ENCODE results near the gene GBA2. TPM values are rescaled to one million over a fixed set of nuclear protein-coding genes. Genes with fewer than 3 reads are reported as not detected.

GBA2 gene
- total RNA-seq, 2 experiments from 2014 or later: 20.3 to 22.7 TPM

GRCh38 chr9:35736201-35736633 is 12.8 kb downstream of the GBA2 start:
- H3K27me3 Mint-ChIP-seq (ENCODE audit: low read depth): no peaks in the 10 kb centered on the region

GRCh38 chr9:35734096-35734495 is 14.9 kb downstream of the GBA2 start:
- Mint-ChIP-seq H3K27me3 (ENCODE audit: low read depth) (no peaks in the 10 kb centered on the region), H3K27ac (no peak overlapping the region), H3K4me1 (ENCODE audit: low read depth) (peaks cover 16% of the 10 kb centered on the region), H3K9me3 (no peaks in the 10 kb centered on the region), H3K4me3 (no peak overlapping the region), H3K36me3 (ENCODE audit: low read depth) (peaks cover 9% of the 10 kb centered on the region)
- intact Hi-C loops (cut with micrococcal nuclease): no loop called here
- CTCF ChIA-PET: interaction anchor here (0.6 to 3.0 kb wide), 9 partner anchors 13 to 103 kb away, joined by 3 to 59 read pairs (median 4); partner anchors contain the start of genes CCDC107, GBA2, MSMP and RGP1
- DNase-seq: no peak

More at GRCh38 chr9:35736201-35736633, 12.8 kb downstream of the GBA2 start:
- Mint-ChIP-seq H3K9me3 (no peaks in the 10 kb centered on the region), H3K36me3 (ENCODE audit: low read depth) (peaks cover 9% of the 10 kb centered on the region), H3K27ac (no peak overlapping the region), H3K4me3 (no peak overlapping the region), H3K4me1 (ENCODE audit: low read depth) (peaks cover 16% of the 10 kb centered on the region)
- intact Hi-C loops (cut with micrococcal nuclease): loop anchor here (1.0 kb wide), 3 partner anchors 12 to 146 kb away; no protein-coding TSS in a partner anchor
- CTCF ChIA-PET: interaction anchor here (0.7 to 3.0 kb wide), 11 partner anchors 9 to 119 kb away, joined by 3 to 59 read pairs (median 7); partner anchors contain the start of genes GBA2, MSMP and RGP1
- DNase-seq: peak; percentile 76

GRCh38 chr9:35732800-35733541 is 16.1 kb downstream of the GBA2 start:
- H3K27ac Mint-ChIP-seq: peak overlapping the region; percentile 90
- intact Hi-C loops (cut with micrococcal nuclease): loop anchor here (1.0 to 2.0 kb wide), 11 partner anchors 16 to 662 kb away; partner anchors contain the start of genes ATOSB, GBA2, HINT2 and RGP1
- H3K9me3 Mint-ChIP-seq: no peaks in the 10 kb centered on the region
- peak overlapping the region; percentile 84 for H3K4me3 Mint-ChIP-seq
- peaks cover 9% of the 10 kb centered on the region for H3K36me3 Mint-ChIP-seq (ENCODE audit: low read depth)
- CTCF ChIA-PET: interaction anchor here (0.6 to 8.9 kb wide), 16 partner anchors 14 to 149 kb away, joined by 3 to 68 read pairs (median 4); partner anchors contain the start of genes ARHGEF39, CCDC107, GBA2 and HINT2
- peak; percentile 49 for DNase-seq
- H3K4me1 Mint-ChIP-seq (ENCODE audit: low read depth): peaks cover 16% of the 10 kb centered on the region
- no peaks in the 10 kb centered on the region for H3K27me3 Mint-ChIP-seq (ENCODE audit: low read depth)

- H3K4me3 Mint-ChIP-seq: peak within 1 kb of the TSS; percentile 84
- DNase-seq: peak; percentile 98
- CTCF ChIA-PET: interaction anchor here (0.6 to 8.9 kb wide), 20 partner anchors 14 to 150 kb away, joined by 3 to 68 read pairs (median 4); partner anchors contain the start of genes ARHGEF39, CCDC107, GBA2 and HINT2
- intact Hi-C loops (cut with micrococcal nuclease): loop anchor here (1.0 to 2.0 kb wide), 11 partner anchors 17 to 661 kb away; partner anchors contain the start of genes ATOSB, GBA2, HINT2 and RGP1
- H3K27ac Mint-ChIP-seq: peak within 1 kb of the TSS; percentile 90
- no peaks in the 10 kb centered on the region for H3K27me3 Mint-ChIP-seq (ENCODE audit: low read depth)
- peaks cover 6% of the 10 kb centered on the region for H3K36me3 Mint-ChIP-seq (ENCODE audit: low read depth)
- peaks cover 16% of the 10 kb centered on the region for H3K4me1 Mint-ChIP-seq (ENCODE audit: low read depth)
- no peaks in the 10 kb centered on the region for H3K9me3 Mint-ChIP-seq
Measured at GRCh38 chr9:35732185-35732799, 16.7 kb downstream of the GBA2 start, which contains the start of the genes CREB3 and TLN1. Gene CREB3, plus strand, starts transcription at chr9:35732666. Its CDS starts 107 bp downstream, at chr9:35732773. Gene TLN1, minus strand, starts transcription at chr9:35732195. Its CDS starts 6,501 bp downstream, at chr9:35725694.

GRCh38 chr9:35731415-35732184 is 17.4 kb downstream of the GBA2 start:
- H3K9me3 Mint-ChIP-seq: no peaks in the 10 kb centered on the region
- peak overlapping the region; percentile 84 for H3K4me3 Mint-ChIP-seq
- CTCF ChIA-PET: interaction anchor here (1.0 to 8.9 kb wide), 24 partner anchors 11 to 618 kb away, joined by 3 to 68 read pairs (median 4); partner anchors contain the start of genes ARHGEF39, CCDC107, GBA2 and HINT2
- DNase-seq: no peak
- peaks cover 16% of the 10 kb centered on the region for H3K4me1 Mint-ChIP-seq (ENCODE audit: low read depth)
- intact Hi-C loops (cut with micrococcal nuclease): loop anchor here (1.0 to 2.0 kb wide), 11 partner anchors 18 to 660 kb away; partner anchors contain the start of genes ATOSB, GBA2, HINT2 and RGP1
- H3K27ac Mint-ChIP-seq: peak overlapping the region; percentile 90
- H3K27me3 Mint-ChIP-seq (ENCODE audit: low read depth): no peaks in the 10 kb centered on the region
- H3K36me3 Mint-ChIP-seq (ENCODE audit: low read depth): peaks cover 6% of the 10 kb centered on the region

- intact Hi-C loops (cut with micrococcal nuclease): no loop called here
- Mint-ChIP-seq H3K27me3 (ENCODE audit: low read depth) (no peaks in the 10 kb centered on the region), H3K36me3 (ENCODE audit: low read depth) (peaks cover 5% of the 10 kb centered on the region), H3K9me3 (no peaks in the 10 kb centered on the region), H3K27ac (peak overlapping the region; percentile 56), H3K4me3 (peak overlapping the region; percentile 84), H3K4me1 (ENCODE audit: low read depth) (peaks cover 16% of the 10 kb centered on the region)
- DNase-seq: no peak
- CTCF ChIA-PET: interaction anchor here (0.6 to 8.9 kb wide), 18 partner anchors 10 to 616 kb away, joined by 3 to 68 read pairs (median 4); partner anchors contain the start of genes ARHGEF39, CCDC107 and RMRP
Measured at GRCh38 chr9:35730486-35730854, 18.6 kb downstream of the GBA2 start.

- Mint-ChIP-seq H3K27me3 (ENCODE audit: low read depth) (no peaks in the 10 kb centered on the region), H3K4me3 (peak overlapping the region; percentile 84)
- intact Hi-C loops (cut with micrococcal nuclease): no loop called here
Measured at GRCh38 chr9:35729700-35730485, 19.1 kb downstream of the GBA2 start.

GRCh38 chr9:35729101-35729500 is 19.9 kb downstream of the GBA2 start:
- intact Hi-C loops (cut with micrococcal nuclease): no loop called here
- Mint-ChIP-seq H3K4me3 (no peak overlapping the region), H3K4me1 (ENCODE audit: low read depth) (peaks cover 12% of the 10 kb centered on the region), H3K36me3 (ENCODE audit: low read depth) (peaks cover 11% of the 10 kb centered on the region), H3K27me3 (ENCODE audit: low read depth) (no peaks in the 10 kb centered on the region), H3K27ac (no peak overlapping the region), H3K9me3 (no peaks in the 10 kb centered on the region)
- DNase-seq: no peak
- CTCF ChIA-PET: interaction anchor here (0.6 to 8.9 kb wide), 17 partner anchors 12 to 174 kb away, joined by 3 to 68 read pairs (median 4); partner anchors contain the start of genes ARHGEF39, GBA2, RGP1 and SPAG8

More at GRCh38 chr9:35729700-35730485, 19.1 kb downstream of the GBA2 start:
- CTCF ChIA-PET: interaction anchor here (0.6 to 8.9 kb wide), 21 partner anchors 10 to 250 kb away, joined by 3 to 68 read pairs (median 4); partner anchors contain the start of genes ARHGEF39 and SPAG8
- H3K9me3 Mint-ChIP-seq: no peaks in the 10 kb centered on the region
- DNase-seq: peak; percentile 65
- H3K4me1 Mint-ChIP-seq (ENCODE audit: low read depth): peaks cover 16% of the 10 kb centered on the region
- peak overlapping the region; percentile 56 for H3K27ac Mint-ChIP-seq
- peaks cover 4% of the 10 kb centered on the region for H3K36me3 Mint-ChIP-seq (ENCODE audit: low read depth)

GRCh38 chr9:35728041-35728971 is 20.7 kb downstream of the GBA2 start:
- Mint-ChIP-seq H3K9me3 (no peaks in the 10 kb centered on the region), H3K27me3 (ENCODE audit: low read depth) (no peaks in the 10 kb centered on the region), H3K4me1 (ENCODE audit: low read depth) (peaks cover 5% of the 10 kb centered on the region), H3K36me3 (ENCODE audit: low read depth) (peaks cover 15% of the 10 kb centered on the region), H3K4me3 (no peak overlapping the region), H3K27ac (no peak overlapping the region)
- CTCF ChIA-PET: interaction anchor here (0.6 to 8.9 kb wide), 31 partner anchors 8 to 175 kb away, joined by 3 to 68 read pairs (median 4); partner anchors contain the start of genes ARHGEF39, CCDC107, GBA2 and RGP1
- intact Hi-C loops (cut with micrococcal nuclease): loop anchor here (1.0 kb wide), 2 partner anchors 70 to 616 kb away; partner anchors contain the start of genes CCDC107 and RMRP
- peak; percentile 75 for DNase-seq

- H3K4me3 Mint-ChIP-seq: no peak overlapping the region
- CTCF ChIA-PET: interaction anchor here (0.9 to 8.9 kb wide), 19 partner anchors 8 to 118 kb away, joined by 3 to 68 read pairs (median 7); partner anchors contain the start of genes ARHGEF39, CCDC107, GBA2 and RGP1
Measured at GRCh38 chr9:35727676-35728040, 21.4 kb downstream of the GBA2 start.

More at GRCh38 chr9:35727676-35728040, 21.4 kb downstream of the GBA2 start:
- Mint-ChIP-seq H3K36me3 (ENCODE audit: low read depth) (peaks cover 17% of the 10 kb centered on the region), H3K9me3 (no peaks in the 10 kb centered on the region), H3K27ac (no peak overlapping the region), H3K27me3 (ENCODE audit: low read depth) (no peaks in the 10 kb centered on the region), H3K4me1 (ENCODE audit: low read depth) (no peaks in the 10 kb centered on the region)
- DNase-seq: no peak
- intact Hi-C loops (cut with micrococcal nuclease): loop anchor here (1.0 kb wide), 2 partner anchors 69 to 615 kb away; partner anchors contain the start of genes CCDC107 and RMRP

All from activated naive CD4-positive, alpha-beta T cell treated with anti-CD3 and anti-CD28 coated beads for 36 hours (primary cell).